ENCODE results near the gene CPPED1. TPM values are rescaled to one million over a fixed set of nuclear protein-coding genes. Genes with fewer than 3 reads are reported as not detected.

The CPPED1 gene
- total RNA-seq, 1 donor from 2014 or later, result 41.3 TPM

DNA sequence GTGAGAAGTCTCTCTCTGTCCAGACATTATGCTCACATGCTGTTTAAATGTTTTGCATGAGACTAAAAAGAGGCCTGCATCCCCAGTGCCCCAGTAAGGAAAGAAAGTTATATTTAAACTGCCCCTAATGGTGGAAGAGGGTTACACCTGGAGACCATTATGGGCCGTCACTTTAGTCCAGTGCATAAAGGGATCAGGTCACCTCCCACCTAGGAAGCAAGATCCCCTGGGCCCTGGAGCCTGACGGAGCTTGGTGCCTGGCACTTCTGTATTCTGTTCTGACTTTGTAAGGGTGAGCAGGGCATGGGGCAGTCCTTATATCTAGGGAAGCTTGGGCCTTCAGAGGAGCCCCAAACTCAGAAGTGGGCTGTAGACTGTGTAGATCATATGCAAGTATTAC is 67.9 kb downstream of the CPPED1 start:
- Mint-ChIP-seq H3K36me3 (ENCODE audit: unreplicated experiment) (peaks cover 37% of the 10 kb centered on the region), H3K4me3 (ENCODE audit: unreplicated experiment) (no peak overlapping the region), H3K4me1 (ENCODE audit: low read depth, unreplicated experiment) (no peaks in the 10 kb centered on the region), H3K27me3 (ENCODE audit: unreplicated experiment) (peaks cover 4% of the 10 kb centered on the region), H3K27ac (ENCODE audit: unreplicated experiment) (no peak overlapping the region), H3K9me3 (ENCODE audit: unreplicated experiment) (peaks cover 16% of the 10 kb centered on the region)
- DNase-seq, result no peak
- TF ChIP-seq, protein P1, sequence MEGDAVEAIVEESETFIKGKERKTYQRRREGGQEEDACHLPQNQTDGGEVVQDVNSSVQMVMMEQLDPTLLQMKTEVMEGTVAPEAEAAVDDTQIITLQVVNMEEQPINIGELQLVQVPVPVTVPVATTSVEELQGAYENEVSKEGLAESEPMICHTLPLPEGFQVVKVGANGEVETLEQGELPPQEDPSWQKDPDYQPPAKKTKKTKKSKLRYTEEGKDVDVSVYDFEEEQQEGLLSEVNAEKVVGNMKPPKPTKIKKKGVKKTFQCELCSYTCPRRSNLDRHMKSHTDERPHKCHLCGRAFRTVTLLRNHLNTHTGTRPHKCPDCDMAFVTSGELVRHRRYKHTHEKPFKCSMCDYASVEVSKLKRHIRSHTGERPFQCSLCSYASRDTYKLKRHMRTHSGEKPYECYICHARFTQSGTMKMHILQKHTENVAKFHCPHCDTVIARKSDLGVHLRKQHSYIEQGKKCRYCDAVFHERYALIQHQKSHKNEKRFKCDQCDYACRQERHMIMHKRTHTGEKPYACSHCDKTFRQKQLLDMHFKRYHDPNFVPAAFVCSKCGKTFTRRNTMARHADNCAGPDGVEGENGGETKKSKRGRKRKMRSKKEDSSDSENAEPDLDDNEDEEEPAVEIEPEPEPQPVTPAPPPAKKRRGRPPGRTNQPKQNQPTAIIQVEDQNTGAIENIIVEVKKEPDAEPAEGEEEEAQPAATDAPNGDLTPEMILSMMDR (IDR thresholded peaks at IDR 0.05; ENCODE audit: partially characterized antibody, unreplicated experiment), result no peak

DNA sequence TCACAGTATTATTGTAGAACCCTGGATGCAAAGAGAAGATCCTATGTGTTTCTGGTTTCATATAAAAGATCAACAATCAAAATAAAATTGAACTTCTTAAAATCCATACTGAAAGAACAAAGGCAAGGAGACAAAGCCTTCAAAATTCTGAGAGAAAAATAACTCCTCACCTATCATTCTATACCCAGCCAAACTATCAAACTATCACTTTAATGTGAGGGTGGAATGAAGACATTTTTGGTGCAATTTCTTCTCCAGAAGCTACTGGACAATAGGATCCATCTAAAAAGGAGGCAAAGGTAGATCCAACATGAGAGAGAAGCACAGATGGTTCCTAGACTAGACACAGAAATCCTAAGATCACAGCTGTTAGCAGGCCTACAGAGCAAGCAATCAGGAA is 71.1 kb downstream of the CPPED1 start:
- Mint-ChIP-seq H3K4me3 (ENCODE audit: unreplicated experiment) (no peak overlapping the region), H3K4me1 (ENCODE audit: low read depth, unreplicated experiment) (peaks cover 6% of the 10 kb centered on the region), H3K27me3 (ENCODE audit: unreplicated experiment) (peaks cover 4% of the 10 kb centered on the region), H3K27ac (ENCODE audit: unreplicated experiment) (no peak overlapping the region), H3K36me3 (ENCODE audit: unreplicated experiment) (peaks cover 32% of the 10 kb centered on the region), H3K9me3 (ENCODE audit: unreplicated experiment) (peaks cover 16% of the 10 kb centered on the region)
- DNase-seq, result no peak
- TF ChIP-seq, protein P1 (IDR thresholded peaks at IDR 0.05; ENCODE audit: partially characterized antibody, unreplicated experiment), result no peak

DNA sequence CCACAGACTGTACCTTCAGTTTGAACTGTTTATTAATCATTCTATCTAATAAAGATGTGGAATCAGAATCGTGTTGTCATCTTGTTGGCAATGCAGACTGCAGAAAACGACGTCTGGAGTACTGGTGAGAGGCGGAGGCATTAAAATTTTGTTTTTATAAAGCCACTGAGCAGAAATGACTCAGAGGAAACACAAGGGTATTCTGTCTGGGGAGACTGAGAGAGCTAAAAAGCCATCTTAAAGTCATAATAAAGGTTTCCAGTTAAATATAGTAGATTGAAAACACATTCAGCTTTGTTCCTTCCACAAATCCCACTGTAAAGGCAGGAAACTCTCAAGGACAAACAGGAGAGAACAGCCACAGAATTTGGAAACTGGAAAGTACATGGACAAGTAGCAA is 74.2 kb downstream of the CPPED1 start:
- TF ChIP-seq, protein P1 (IDR thresholded peaks at IDR 0.05; ENCODE audit: partially characterized antibody, unreplicated experiment), result no peak
- Mint-ChIP-seq H3K9me3 (ENCODE audit: unreplicated experiment) (peaks cover 14% of the 10 kb centered on the region), H3K27ac (ENCODE audit: unreplicated experiment) (no peak overlapping the region), H3K4me3 (ENCODE audit: unreplicated experiment) (no peak overlapping the region), H3K27me3 (ENCODE audit: unreplicated experiment) (peaks cover 2% of the 10 kb centered on the region), H3K4me1 (ENCODE audit: low read depth, unreplicated experiment) (peaks cover 8% of the 10 kb centered on the region), H3K36me3 (ENCODE audit: unreplicated experiment) (peaks cover 28% of the 10 kb centered on the region)
- no peak for DNase-seq

DNA sequence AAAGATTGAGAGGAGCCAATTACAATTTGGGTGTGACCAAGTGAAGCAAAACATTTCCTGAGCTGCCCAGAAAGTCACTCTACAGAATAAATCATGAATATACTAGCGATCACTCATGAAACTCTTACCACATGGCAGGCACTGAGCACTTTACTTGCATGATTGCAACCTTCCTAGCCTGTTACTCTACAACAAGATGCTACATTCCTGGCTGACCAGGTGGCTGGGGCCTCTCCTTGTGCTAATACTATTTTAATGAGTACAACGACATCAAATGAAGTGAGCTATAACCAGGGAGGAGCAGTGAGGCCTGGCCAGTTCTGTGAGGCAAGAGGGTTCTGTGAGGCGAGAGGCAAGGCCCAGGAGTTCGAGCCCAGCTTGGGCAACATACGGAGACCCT is 75.2 kb downstream of the CPPED1 start:
- DNase-seq, result no peak
- H3K9me3 Mint-ChIP-seq (ENCODE audit: unreplicated experiment), result peaks cover 14% of the 10 kb centered on the region
- TF ChIP-seq, protein P1 (IDR thresholded peaks at IDR 0.05; ENCODE audit: partially characterized antibody, unreplicated experiment), result no peak

DNA sequence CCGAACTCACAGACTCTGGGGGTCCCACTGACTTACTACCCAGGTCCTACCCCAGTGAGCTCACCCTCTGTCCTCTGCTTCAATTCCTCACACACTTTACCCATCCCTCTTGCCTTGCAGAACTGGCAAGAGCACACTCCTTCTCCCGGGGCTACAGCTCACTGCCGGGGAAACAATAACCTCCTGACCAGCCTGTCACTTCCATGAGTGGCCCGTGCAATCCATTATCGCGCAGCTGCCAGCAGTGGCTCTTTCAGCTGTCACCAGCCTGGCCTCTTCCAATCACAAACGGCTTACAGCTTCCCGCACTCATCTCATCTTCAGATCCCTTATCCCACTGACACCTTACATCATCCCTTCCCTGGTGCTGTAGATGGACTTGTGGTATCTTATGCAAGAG is 79.5 kb downstream of the CPPED1 start:
- Mint-ChIP-seq H3K4me1 (ENCODE audit: low read depth, unreplicated experiment) (peaks cover 29% of the 10 kb centered on the region), H3K27ac (ENCODE audit: unreplicated experiment) (peak overlapping the region; percentile 91), H3K27me3 (ENCODE audit: unreplicated experiment) (no peaks in the 10 kb centered on the region), H3K4me3 (ENCODE audit: unreplicated experiment) (peak overlapping the region; percentile 32), H3K9me3 (ENCODE audit: unreplicated experiment) (peaks cover 11% of the 10 kb centered on the region), H3K36me3 (ENCODE audit: unreplicated experiment) (peaks cover 11% of the 10 kb centered on the region)
- no peak for DNase-seq
- TF ChIP-seq, protein P1 (IDR thresholded peaks at IDR 0.05; ENCODE audit: partially characterized antibody, unreplicated experiment), result no peak

More for the DNA sequence above, 75.2 kb downstream of the CPPED1 start:
- H3K27me3 Mint-ChIP-seq (ENCODE audit: unreplicated experiment), result peaks cover 2% of the 10 kb centered on the region
- H3K27ac Mint-ChIP-seq (ENCODE audit: unreplicated experiment), result no peak overlapping the region
- H3K4me1 Mint-ChIP-seq (ENCODE audit: low read depth, unreplicated experiment), result peaks cover 16% of the 10 kb centered on the region
- peaks cover 28% of the 10 kb centered on the region for H3K36me3 Mint-ChIP-seq (ENCODE audit: unreplicated experiment)
- H3K4me3 Mint-ChIP-seq (ENCODE audit: unreplicated experiment), result no peak overlapping the region

Measured in glutamatergic neuron (in vitro differentiated cells).